ENCODE data around the gene PLPP4. TPM values are rescaled to one million over a fixed set of nuclear protein-coding genes. Genes with fewer than 3 reads are reported as not detected.

The PLPP4 gene
- total RNA-seq, 2 donors from 2014 or later = not detected

GRCh38 chr10:120598386-120598785 is 141.4 kb downstream of the PLPP4 start:
- DNase-seq (ENCODE audit: low spot score) = no peak
- no peak for ATAC-seq (ENCODE audit: insufficient number of reproducible peaks, low FRiP score, low read depth)
- H3K27me3 ChIP-seq (replicated peaks; ENCODE audit: insufficient read depth) = no peaks in the 10 kb centered on the region
- no peak for TF ChIP-seq CTCF (IDR thresholded peaks at IDR 0.05)
- no peak overlapping the region for H3K4me3 ChIP-seq
- no peaks in the 10 kb centered on the region for H3K4me1 ChIP-seq (ENCODE audit: control insufficient read depth in 1 of 2, low read depth in 2 of 2)
- no peak overlapping the region for H3K27ac ChIP-seq
- peaks cover 4% of the 10 kb centered on the region for H3K9me3 ChIP-seq
- H3K36me3 ChIP-seq = no peaks in the 10 kb centered on the region

DNA sequence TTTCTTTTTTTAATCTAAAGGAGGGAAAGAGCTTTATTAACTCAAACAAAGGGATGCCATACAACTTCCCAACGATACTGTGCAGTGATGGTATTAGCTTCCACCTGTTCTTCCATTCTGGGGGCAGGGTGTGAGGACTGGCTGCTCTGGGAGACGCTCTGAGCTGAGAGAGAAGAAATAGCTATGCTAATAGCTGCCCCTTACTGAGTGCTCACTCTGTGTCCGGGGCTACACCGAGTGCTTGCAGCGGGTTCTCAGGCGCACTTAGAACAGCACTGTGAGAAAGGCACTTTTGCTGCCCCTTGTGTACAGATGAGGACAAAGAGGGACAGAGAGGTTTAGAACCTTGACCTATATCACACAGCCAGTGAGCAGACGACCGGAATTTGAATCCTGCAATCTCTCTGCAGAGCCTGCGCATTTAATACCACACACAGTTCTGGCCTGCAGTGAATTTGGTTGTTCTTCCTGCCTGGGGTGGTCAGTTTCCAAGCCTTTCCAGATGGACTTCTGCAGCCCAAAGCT is 142.2 kb downstream of the PLPP4 start:
- Histone ChIP-seq H3K4me3 (no peak overlapping the region), H3K27ac (no peak overlapping the region), H3K4me1 (ENCODE audit: control insufficient read depth in 1 of 2, low read depth in 2 of 2) (no peaks in the 10 kb centered on the region), H3K27me3 (replicated peaks; ENCODE audit: insufficient read depth) (no peaks in the 10 kb centered on the region), H3K9me3 (peaks cover 4% of the 10 kb centered on the region), H3K36me3 (no peaks in the 10 kb centered on the region)
- DNase-seq (ENCODE audit: low spot score) (no peak), ATAC-seq (ENCODE audit: insufficient number of reproducible peaks, low FRiP score, low read depth) (no peak)
- TF ChIP-seq CTCF (IDR thresholded peaks at IDR 0.05) = no peak

GRCh38 chr10:120600871-120601649 is 144.0 kb downstream of the PLPP4 start:
- TF ChIP-seq CTCF (IDR thresholded peaks at IDR 0.05) = no peak
- no peak overlapping the region for H3K27ac ChIP-seq
- H3K27me3 ChIP-seq (replicated peaks; ENCODE audit: insufficient read depth) = no peaks in the 10 kb centered on the region
- H3K4me1 ChIP-seq (ENCODE audit: control insufficient read depth in 1 of 2, low read depth in 2 of 2) = no peaks in the 10 kb centered on the region
- no peak for ATAC-seq (ENCODE audit: insufficient number of reproducible peaks, low FRiP score, low read depth)
- no peak overlapping the region for H3K4me3 ChIP-seq
- H3K9me3 ChIP-seq = peaks cover 4% of the 10 kb centered on the region
- no peaks in the 10 kb centered on the region for H3K36me3 ChIP-seq
- DNase-seq (ENCODE audit: low spot score) = no peak

DNA sequence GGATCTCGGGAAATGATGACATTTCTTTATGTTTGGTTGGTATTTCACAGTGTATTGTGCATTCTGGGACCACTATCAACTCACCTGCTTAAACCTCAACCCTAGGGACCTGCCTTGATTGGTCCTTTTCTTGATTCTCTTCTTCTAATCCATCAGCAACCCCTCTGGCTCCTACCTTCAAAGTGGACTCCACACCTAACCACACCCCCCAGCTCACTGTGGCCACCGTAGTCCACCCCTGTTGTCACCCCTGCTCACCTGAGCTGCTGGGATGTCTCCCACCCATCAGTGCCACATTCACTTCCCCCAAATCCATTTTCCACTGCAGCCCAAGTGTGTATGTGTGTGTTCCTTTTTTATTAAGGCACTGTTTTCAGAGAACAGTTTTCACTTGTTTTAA is 145.0 kb downstream of the PLPP4 start:
- Histone ChIP-seq H3K27me3 (replicated peaks; ENCODE audit: insufficient read depth) (no peaks in the 10 kb centered on the region), H3K9me3 (peaks cover 4% of the 10 kb centered on the region), H3K36me3 (no peaks in the 10 kb centered on the region), H3K4me1 (ENCODE audit: control insufficient read depth in 1 of 2, low read depth in 2 of 2) (no peaks in the 10 kb centered on the region), H3K27ac (no peak overlapping the region), H3K4me3 (no peak overlapping the region)
- DNase-seq (ENCODE audit: low spot score) = no peak
- ATAC-seq (ENCODE audit: insufficient number of reproducible peaks, low FRiP score, low read depth) = no peak
- TF ChIP-seq CTCF (IDR thresholded peaks at IDR 0.05) = no peak

DNA sequence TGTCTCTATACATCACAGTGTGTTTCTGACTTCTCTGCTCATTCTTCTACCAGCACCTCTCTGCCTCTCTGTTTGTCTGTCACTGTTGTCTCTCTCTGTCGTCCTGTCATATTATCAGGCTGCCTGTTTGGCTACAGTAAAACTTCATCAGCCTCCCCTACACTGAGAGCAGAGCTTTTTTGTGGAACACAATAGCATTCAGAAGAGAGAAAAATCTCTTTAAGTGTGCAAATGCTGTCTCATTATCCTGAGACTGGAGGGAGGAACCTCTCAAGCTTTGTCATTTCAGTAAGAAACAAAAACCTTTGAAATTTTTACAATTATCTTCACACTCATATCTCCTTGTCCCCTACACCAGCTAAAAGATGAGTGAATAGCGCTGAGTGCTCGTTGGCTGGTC is 148.4 kb downstream of the PLPP4 start:
- H3K36me3 ChIP-seq = no peaks in the 10 kb centered on the region
- H3K4me1 ChIP-seq (ENCODE audit: control insufficient read depth in 1 of 2, low read depth in 2 of 2) = no peaks in the 10 kb centered on the region
- peaks cover 4% of the 10 kb centered on the region for H3K9me3 ChIP-seq
- TF ChIP-seq CTCF (IDR thresholded peaks at IDR 0.05) = no peak
- ATAC-seq (ENCODE audit: insufficient number of reproducible peaks, low FRiP score, low read depth) = no peak
- no peak overlapping the region for H3K4me3 ChIP-seq
- DNase-seq (ENCODE audit: low spot score) = no peak
- H3K27me3 ChIP-seq (replicated peaks; ENCODE audit: insufficient read depth) = no peaks in the 10 kb centered on the region
- H3K27ac ChIP-seq = no peak overlapping the region
